ENCODE data around the gene PARD3B. TPM values are rescaled to one million over a fixed set of nuclear protein-coding genes. Genes with fewer than 3 reads are reported as not detected.

PARD3B gene
- polyA plus RNA-seq, 3 donors: not detected

- Histone ChIP-seq H3K36me3 (replicated peaks in 1 of 2; ENCODE audit: control insufficient read depth in 1 of 2, insufficient read depth in 2 of 2, low read length in 2 of 2) (no peaks in the 10 kb centered on the region), H3K4me2 (replicated peaks; ENCODE audit: extremely low read depth, low read length, poor library complexity, severe bottlenecking) (no peak overlapping the region), H3K79me2 (ENCODE audit: insufficient read depth, low read length) (no peaks in the 10 kb centered on the region), H3K27me3 (ENCODE audit: control insufficient read depth in 2 of 2, insufficient read depth in 2 of 2, low read length in 2 of 2) (no peaks in the 10 kb centered on the region), H2AFZ (ENCODE audit: insufficient read depth, low read depth, low read length, poor library complexity, severe bottlenecking) (no peak overlapping the region), H3K4me3 (replicated peaks in 1 of 3; ENCODE audit: low read depth in 2 of 3, low read length in 3 of 3) (no peak overlapping the region), H3K9ac (ENCODE audit: insufficient read depth, low read length, poor library complexity, severe bottlenecking) (no peak overlapping the region), H3K4me1 (ENCODE audit: control insufficient read depth in 1 of 2, insufficient read depth in 2 of 2, low read length in 2 of 2) (no peaks in the 10 kb centered on the region), H3K27ac (ENCODE audit: low read depth in 1 of 2, low read length in 2 of 2) (no peak overlapping the region), H4K20me1 (ENCODE audit: insufficient read depth, low read length) (no peaks in the 10 kb centered on the region), H3K9me3 (replicated peaks in 1 of 2; ENCODE audit: control insufficient read depth in 1 of 2, insufficient read depth in 1 of 2, low read length in 2 of 2) (no peaks in the 10 kb centered on the region)
- Mint-ChIP-seq H3K27me3 (ENCODE audit: low read depth in 3 of 3) (no peaks in the 10 kb centered on the region), H3K4me3 (no peak overlapping the region), H3K4me1 (peaks cover 8% of the 10 kb centered on the region), H3K27ac (no peak overlapping the region), H3K9me3 (peaks cover 0 to 4% (median 1%) of the 10 kb centered on the region in 7 donors), H3K36me3 (no peaks in the 10 kb centered on the region)
- no peak for DNase-seq
- TF ChIP-seq CTCF (IDR thresholded peaks at IDR 0.05): no peak
- intact Hi-C loops (cut with micrococcal nuclease): no loop called here
These were observed 234.5 kb downstream of the PARD3B start for GRCh38 chr2:204779771-204780170.

GRCh38 chr2:204781941-204782340 is 236.7 kb downstream of the PARD3B start:
- Histone ChIP-seq H3K79me2 (ENCODE audit: insufficient read depth, low read length) (no peaks in the 10 kb centered on the region), H3K36me3 (replicated peaks in 1 of 2; ENCODE audit: control insufficient read depth in 1 of 2, insufficient read depth in 2 of 2, low read length in 2 of 2) (no peaks in the 10 kb centered on the region), H4K20me1 (ENCODE audit: insufficient read depth, low read length) (no peaks in the 10 kb centered on the region), H3K4me3 (replicated peaks in 1 of 3; ENCODE audit: low read depth in 2 of 3, low read length in 3 of 3) (no peak overlapping the region), H3K27me3 (ENCODE audit: control insufficient read depth in 2 of 2, insufficient read depth in 2 of 2, low read length in 2 of 2) (no peaks in the 10 kb centered on the region), H3K9ac (ENCODE audit: insufficient read depth, low read length, poor library complexity, severe bottlenecking) (no peak overlapping the region), H3K27ac (ENCODE audit: low read depth in 1 of 2, low read length in 2 of 2) (no peak overlapping the region), H3K9me3 (replicated peaks in 1 of 2; ENCODE audit: control insufficient read depth in 1 of 2, insufficient read depth in 1 of 2, low read length in 2 of 2) (no peaks in the 10 kb centered on the region), H3K4me2 (replicated peaks; ENCODE audit: extremely low read depth, low read length, poor library complexity, severe bottlenecking) (no peak overlapping the region), H3K4me1 (ENCODE audit: control insufficient read depth in 1 of 2, insufficient read depth in 2 of 2, low read length in 2 of 2) (no peaks in the 10 kb centered on the region), H2AFZ (ENCODE audit: insufficient read depth, low read depth, low read length, poor library complexity, severe bottlenecking) (no peak overlapping the region)
- no peaks in the 10 kb centered on the region for H3K36me3 Mint-ChIP-seq
- intact Hi-C loops (cut with micrococcal nuclease): no loop called here
- no peaks in the 10 kb centered on the region for H3K27me3 Mint-ChIP-seq (ENCODE audit: low read depth in 3 of 3)
- no CpG with 5 or more reads among the region's 1 CpG for WGBS (ENCODE audit: insufficient coverage)
- TF ChIP-seq CTCF (IDR thresholded peaks at IDR 0.05): no peak
- H3K4me1 Mint-ChIP-seq: peaks cover under 1% of the 10 kb centered on the region
- H3K4me3 Mint-ChIP-seq: no peak overlapping the region
- H3K27ac Mint-ChIP-seq: no peak overlapping the region
- H3K9me3 Mint-ChIP-seq: peaks cover 0 to 7% (median 2%) of the 10 kb centered on the region in 7 donors
- no peak for DNase-seq

Data from CD14-positive monocyte (primary cell).